ENCODE measurements around the gene ARID3B. TPM values are rescaled to one million over a fixed set of nuclear protein-coding genes. Genes with fewer than 3 reads are reported as not detected.
A peak's percentile ranks its signal among the peaks of the same experiment; 100 is the strongest.

Gene ARID3B
- total RNA-seq, 1 donor from 2014 or later = 2.5 TPM

DNA sequence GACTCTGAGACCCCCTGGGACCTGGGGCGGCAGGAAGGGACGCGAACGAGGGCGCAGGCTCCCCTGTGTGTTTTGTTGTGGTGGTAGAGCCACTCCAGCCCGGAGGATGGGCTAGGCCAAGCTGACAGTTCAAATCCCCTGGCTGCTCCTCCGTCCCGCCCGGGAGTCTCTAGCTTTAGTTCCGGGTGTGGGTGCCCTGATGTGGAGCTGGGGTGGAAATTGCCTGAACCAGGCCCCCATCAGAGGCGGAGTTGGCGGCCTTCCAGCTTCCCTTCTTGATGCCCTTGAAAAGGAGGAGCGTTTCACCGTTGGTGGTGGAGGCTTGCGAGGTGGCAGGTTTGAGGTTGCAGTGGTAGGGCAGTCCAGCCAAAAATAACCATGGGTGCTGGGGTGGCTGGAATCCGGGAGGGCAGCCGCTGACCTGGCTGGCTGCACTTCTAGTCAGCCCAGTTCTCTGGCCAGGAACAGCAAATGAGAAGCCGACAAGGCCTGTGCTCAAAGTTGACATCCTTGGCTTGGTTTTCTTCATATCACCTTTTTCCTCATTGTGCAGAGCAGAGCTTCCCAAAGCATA is 75.4 kb downstream of the ARID3B start:
- Mint-ChIP-seq H3K27me3 (ENCODE audit: low read depth) (no peaks in the 10 kb centered on the region), H3K36me3 (ENCODE audit: low read depth) (peaks cover 6% of the 10 kb centered on the region), H3K4me3 (ENCODE audit: unreplicated experiment) (peak overlapping the region; percentile 92), H3K27ac (ENCODE audit: unreplicated experiment) (peak overlapping the region; percentile 89), H3K9me3 (ENCODE audit: low read depth) (no peaks in the 10 kb centered on the region), H3K4me1 (ENCODE audit: low read depth) (peaks cover 28% of the 10 kb centered on the region)
- no peak for DNase-seq (ENCODE audit: low spot score)
- TF ChIP-seq, protein P1, sequence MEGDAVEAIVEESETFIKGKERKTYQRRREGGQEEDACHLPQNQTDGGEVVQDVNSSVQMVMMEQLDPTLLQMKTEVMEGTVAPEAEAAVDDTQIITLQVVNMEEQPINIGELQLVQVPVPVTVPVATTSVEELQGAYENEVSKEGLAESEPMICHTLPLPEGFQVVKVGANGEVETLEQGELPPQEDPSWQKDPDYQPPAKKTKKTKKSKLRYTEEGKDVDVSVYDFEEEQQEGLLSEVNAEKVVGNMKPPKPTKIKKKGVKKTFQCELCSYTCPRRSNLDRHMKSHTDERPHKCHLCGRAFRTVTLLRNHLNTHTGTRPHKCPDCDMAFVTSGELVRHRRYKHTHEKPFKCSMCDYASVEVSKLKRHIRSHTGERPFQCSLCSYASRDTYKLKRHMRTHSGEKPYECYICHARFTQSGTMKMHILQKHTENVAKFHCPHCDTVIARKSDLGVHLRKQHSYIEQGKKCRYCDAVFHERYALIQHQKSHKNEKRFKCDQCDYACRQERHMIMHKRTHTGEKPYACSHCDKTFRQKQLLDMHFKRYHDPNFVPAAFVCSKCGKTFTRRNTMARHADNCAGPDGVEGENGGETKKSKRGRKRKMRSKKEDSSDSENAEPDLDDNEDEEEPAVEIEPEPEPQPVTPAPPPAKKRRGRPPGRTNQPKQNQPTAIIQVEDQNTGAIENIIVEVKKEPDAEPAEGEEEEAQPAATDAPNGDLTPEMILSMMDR (IDR thresholded peaks at IDR 0.05) = no peak

DNA sequence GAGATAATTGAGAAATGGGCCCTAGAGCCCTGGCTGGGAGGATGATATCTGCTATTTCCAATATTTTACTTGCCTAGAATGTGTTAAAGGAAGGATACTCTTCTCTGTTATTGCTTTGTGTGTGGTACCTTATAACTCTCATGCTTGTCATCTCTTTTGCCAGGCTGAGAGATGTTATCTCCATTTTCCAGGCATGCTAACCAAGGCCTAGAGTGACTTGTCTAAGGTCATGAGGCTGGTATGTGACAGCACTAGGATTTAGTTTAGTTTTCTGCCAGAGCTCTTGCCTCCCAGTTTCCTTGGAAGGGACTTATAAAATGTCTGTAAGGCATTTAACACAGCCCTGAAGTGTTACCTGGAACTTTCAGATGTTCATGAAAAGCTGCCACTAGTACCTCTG is 76.0 kb downstream of the ARID3B start:
- TF ChIP-seq, protein P1 (IDR thresholded peaks at IDR 0.05) = no peak
- Mint-ChIP-seq H3K27ac (ENCODE audit: unreplicated experiment) (peak overlapping the region; percentile 89), H3K36me3 (ENCODE audit: low read depth) (peaks cover 9% of the 10 kb centered on the region), H3K4me3 (ENCODE audit: unreplicated experiment) (peak overlapping the region; percentile 92), H3K9me3 (ENCODE audit: low read depth) (no peaks in the 10 kb centered on the region), H3K27me3 (ENCODE audit: low read depth) (no peaks in the 10 kb centered on the region), H3K4me1 (ENCODE audit: low read depth) (peaks cover 28% of the 10 kb centered on the region)
- no peak for DNase-seq (ENCODE audit: low spot score)

DNA sequence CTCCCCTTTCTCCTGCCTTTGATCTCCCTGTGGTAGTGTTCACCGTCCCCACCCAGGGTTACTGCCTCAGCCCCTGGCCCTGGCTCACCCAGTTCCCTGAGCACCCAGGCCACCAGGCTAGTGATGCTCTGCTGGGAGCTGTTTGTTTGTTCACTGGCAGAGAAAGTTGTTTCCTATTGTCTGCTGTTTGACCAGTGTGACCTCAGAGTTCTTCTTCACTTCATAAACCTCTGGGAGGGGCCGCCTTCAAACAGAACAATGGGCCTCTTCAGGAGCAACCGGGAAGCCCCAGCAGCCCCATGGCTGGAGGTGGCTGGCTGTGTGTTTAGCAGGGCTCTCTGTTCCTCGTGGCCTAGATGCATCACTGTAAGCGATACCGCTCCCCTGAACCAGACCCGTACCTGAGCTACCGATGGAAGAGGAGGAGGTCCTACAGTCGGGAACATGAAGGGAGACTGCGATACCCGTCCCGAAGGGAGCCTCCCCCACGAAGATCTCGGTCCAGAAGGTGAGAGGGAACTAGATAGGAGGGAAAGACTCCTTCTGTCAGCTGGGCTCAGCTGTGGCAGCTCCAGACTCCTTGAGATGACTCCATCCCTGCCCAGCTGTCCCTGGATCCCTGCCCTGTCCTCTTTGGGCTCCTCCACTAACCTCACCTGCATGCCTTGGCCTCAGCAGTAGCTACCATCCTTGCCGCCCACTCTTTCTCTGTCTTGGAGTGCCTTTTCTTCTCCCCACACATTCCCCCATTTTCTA is 78.0 kb downstream of the ARID3B start:
- DNase-seq (ENCODE audit: low spot score) = no peak
- Mint-ChIP-seq H3K27ac (ENCODE audit: unreplicated experiment) (peak overlapping the region; percentile 27), H3K4me3 (ENCODE audit: unreplicated experiment) (no peak overlapping the region), H3K36me3 (ENCODE audit: low read depth) (peaks cover 18% of the 10 kb centered on the region), H3K27me3 (ENCODE audit: low read depth) (no peaks in the 10 kb centered on the region), H3K4me1 (ENCODE audit: low read depth) (peaks cover 28% of the 10 kb centered on the region), H3K9me3 (ENCODE audit: low read depth) (no peaks in the 10 kb centered on the region)
- TF ChIP-seq, protein P1 (IDR thresholded peaks at IDR 0.05) = no peak

DNA sequence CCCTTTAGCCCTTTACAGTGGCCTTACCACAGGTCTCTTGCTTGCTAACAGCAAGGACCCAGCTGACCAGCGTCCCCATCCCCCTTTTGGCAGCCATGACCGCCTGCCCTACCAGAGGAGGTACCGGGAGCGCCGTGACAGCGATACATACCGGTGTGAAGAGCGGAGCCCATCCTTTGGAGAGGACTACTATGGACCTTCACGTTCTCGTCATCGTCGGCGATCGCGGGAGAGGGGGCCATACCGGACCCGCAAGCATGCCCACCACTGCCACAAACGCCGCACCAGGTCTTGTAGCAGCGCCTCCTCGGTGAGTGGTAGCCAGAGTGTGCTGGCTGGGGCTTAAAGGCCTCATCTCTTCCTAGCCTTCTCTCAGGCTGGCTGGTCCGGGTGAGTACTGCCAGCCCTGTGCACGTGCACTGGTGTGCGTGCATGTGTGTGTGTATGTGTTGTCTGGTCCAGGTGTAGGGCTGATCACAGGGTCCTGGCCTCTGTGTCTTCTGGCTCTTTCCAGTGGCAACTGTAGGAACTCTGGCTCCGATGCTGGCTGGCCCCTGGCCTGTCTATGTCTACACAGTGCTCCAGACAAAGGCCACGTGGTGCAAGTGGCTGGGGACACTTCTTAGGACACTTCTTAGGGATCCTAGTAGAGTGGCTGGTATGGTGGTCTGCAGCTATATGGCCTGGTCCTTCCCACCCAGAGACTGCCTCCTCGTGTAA is 79.1 kb downstream of the ARID3B start:
- Mint-ChIP-seq H3K27ac (ENCODE audit: unreplicated experiment) (no peak overlapping the region), H3K36me3 (ENCODE audit: low read depth) (peaks cover 21% of the 10 kb centered on the region), H3K9me3 (ENCODE audit: low read depth) (no peaks in the 10 kb centered on the region), H3K4me1 (ENCODE audit: low read depth) (peaks cover 28% of the 10 kb centered on the region), H3K27me3 (ENCODE audit: low read depth) (no peaks in the 10 kb centered on the region), H3K4me3 (ENCODE audit: unreplicated experiment) (no peak overlapping the region)
- DNase-seq (ENCODE audit: low spot score) = no peak
- TF ChIP-seq, protein P1 (IDR thresholded peaks at IDR 0.05) = no peak

Data from chondrocyte (in vitro differentiated cells).